CD14-positive monocyte (primary cell): ENCODE data around the gene MXRA7. TPM values are rescaled to one million over a fixed set of nuclear protein-coding genes. Genes with fewer than 3 reads are reported as not detected.
A peak's percentile ranks its signal among the peaks of the same experiment; 100 is the strongest.

Source experiments
- DNase-seq, 3 donors: peaks; one replicate each; pipeline ENCODE4 v3.0.0-alpha.2; 2011 to 2022
- H2AFZ ChIP-seq: 2 replicates; pipeline ENCODE4 v1.6.0; 2012; ENCODE audit warnings: mild to moderate bottlenecking, low read depth, low read length, inconsistent platforms; ENCODE audit not compliant: insufficient read depth, poor library complexity, severe bottlenecking
- H3K27ac ChIP-seq, 2 donors: 1 replicate in 1 of 2; 2 replicates in 1 of 2; pipeline ENCODE4 v1.5.1; 2012 to 2013; ENCODE audit warnings: low read length in 2 of 2, control low read depth in 1 of 2, inconsistent platforms in 1 of 2, low read depth in 1 of 2, mild to moderate bottlenecking in 1 of 2
- H3K27me3 ChIP-seq, 2 donors: one replicate each; pipeline versions ENCODE4 v1.6.0 to v1.6.1; 2011 to 2013; ENCODE audit warnings: low read length in 2 of 2; ENCODE audit not compliant: control insufficient read depth in 2 of 2, insufficient read depth in 2 of 2
- H3K36me3 ChIP-seq, 2 donors: replicated peaks in 1 of 2; 1 replicate in 1 of 2; 2 replicates in 1 of 2; pipeline versions ENCODE4 v1.5.1 to v1.6.1; 2012 to 2013; ENCODE audit warnings: low read length in 2 of 2, control low read depth in 1 of 2, inconsistent platforms in 1 of 2, mild to moderate bottlenecking in 1 of 2; ENCODE audit not compliant: insufficient read depth in 2 of 2, control insufficient read depth in 1 of 2
- H3K4me1 ChIP-seq, 2 donors: 1 replicate in 1 of 2; 2 replicates in 1 of 2; pipeline versions ENCODE4 v1.5.1 to v1.6.1; 2012 to 2013; ENCODE audit warnings: low read length in 2 of 2, control low read depth in 1 of 2, inconsistent platforms in 1 of 2, mild to moderate bottlenecking in 1 of 2, moderate library complexity in 1 of 2; ENCODE audit not compliant: insufficient read depth in 2 of 2, control insufficient read depth in 1 of 2
- H3K4me2 ChIP-seq: replicated peaks from 2 replicates; pipeline ENCODE3; 2012; ENCODE audit warnings: low read length, moderate library complexity, mild to moderate bottlenecking; ENCODE audit not compliant: poor library complexity, severe bottlenecking; ENCODE audit errors: extremely low read depth
- H3K4me3 ChIP-seq, 3 experiments: fragments of 200-600 bp in 1 of 3; sonication (generic) in 1 of 3; replicated peaks in 1 of 3; 1 replicate in 2 of 3; 2 replicates in 1 of 3; pipeline ENCODE4 v1.5.1; 2011 to 2013; ENCODE audit warnings: low read length in 3 of 3, mild to moderate bottlenecking in 3 of 3, control low read depth in 2 of 3, low read depth in 2 of 3, inconsistent platforms in 1 of 3, moderate library complexity in 1 of 3
- H3K79me2 ChIP-seq: 2 replicates; pipeline ENCODE4 v1.6.0; 2012; ENCODE audit warnings: mild to moderate bottlenecking, control low read depth, inconsistent platforms, low read length, moderate library complexity; ENCODE audit not compliant: insufficient read depth
- H3K9ac ChIP-seq: 2 replicates; pipeline ENCODE4 v1.6.0; 2017; ENCODE audit warnings: low read length, mild to moderate bottlenecking; ENCODE audit not compliant: insufficient read depth, poor library complexity, severe bottlenecking
- H3K9me3 ChIP-seq, 2 donors: replicated peaks in 1 of 2; 1 replicate in 1 of 2; 2 replicates in 1 of 2; pipeline versions ENCODE4 v1.5.1 to v1.6.1; 2012 to 2013; ENCODE audit warnings: low read length in 2 of 2, control low read depth in 1 of 2; ENCODE audit not compliant: control insufficient read depth in 1 of 2, insufficient read depth in 1 of 2
- H4K20me1 ChIP-seq: 2 replicates; pipeline ENCODE4 v1.6.0; 2012; ENCODE audit warnings: mild to moderate bottlenecking, low read length, control low read depth, moderate library complexity; ENCODE audit not compliant: insufficient read depth
- H3K27ac Mint-ChIP-seq, 7 donors: one replicate each; pipeline ENCODE4 v1.8.0; 2020; ENCODE audit warnings: mild to moderate bottlenecking in 7 of 7, mixed read lengths in 7 of 7, moderate library complexity in 6 of 7, inconsistent platforms in 2 of 7
- H3K27me3 Mint-ChIP-seq, 3 donors: one replicate each; pipeline ENCODE4 v1.8.0; 2021 to 2022; ENCODE audit warnings: low read depth in 3 of 3, mild to moderate bottlenecking in 3 of 3, mixed read lengths in 3 of 3, moderate library complexity in 3 of 3, inconsistent platforms in 1 of 3
- H3K36me3 Mint-ChIP-seq, 2 donors: one replicate each; pipeline ENCODE4 v1.8.0; 2020; ENCODE audit warnings: mixed read lengths in 2 of 2, inconsistent platforms in 1 of 2, mild to moderate bottlenecking in 1 of 2
- H3K4me1 Mint-ChIP-seq: one replicate; pipeline ENCODE4 v1.8.0; 2020; ENCODE audit warnings: mild to moderate bottlenecking, mixed read lengths
- H3K4me3 Mint-ChIP-seq, 2 donors: one replicate each; pipeline ENCODE4 v1.8.0; 2020; ENCODE audit warnings: mild to moderate bottlenecking in 2 of 2, mixed read lengths in 2 of 2, moderate library complexity in 1 of 2
- H3K9me3 Mint-ChIP-seq, 7 donors: one replicate each; pipeline ENCODE4 v1.8.0; 2020 to 2022; ENCODE audit warnings: mixed read lengths in 7 of 7, mild to moderate bottlenecking in 6 of 7, moderate library complexity in 6 of 7, inconsistent platforms in 2 of 7
- WGBS: methylation state at CpG from one replicate; pipeline ENCODE4 v1.1.5; 2013; ENCODE audit warnings: missing lambda C conversion rate; ENCODE audit not compliant: insufficient coverage; 5-methylcytosine and 5-hydroxymethylcytosine counted together
- intact Hi-C, 2 donors: fragments of 100-400 bp; cut with micrococcal nuclease; formaldehyde crosslinking; loops; one replicate each; pipeline versions ENCODE4 v1.15.0 to v1.15.1; 2023
- polyA plus RNA-seq, 3 donors: library from polyadenylated mRNA; depleted of rRNA in 1 of 3; unstranded in 2 of 3; stranded (reverse) in 1 of 3; fragments of 300-500 nt in 2 of 3; fragments of >200 nt in 1 of 3; fragmentation: Illumina TruSeq in 2 of 3; gene quantifications; 1 replicate in 2 of 3; 2 replicates in 1 of 3; pipeline ENCODE4 v1.2.3, GENCODE V29; 2012 to 2021
- TF ChIP-seq, protein P1 (sequence below): fragments of 200-600 bp; IDR thresholded peaks from one replicate; pipeline ENCODE4 v1.8.0; 2022; ENCODE audit warnings: antibody characterized with exemption, mild to moderate bottlenecking

Gene MXRA7
- polyA plus RNA-seq, 3 donors: 0.13 to 0.81 (median 0.30) TPM

DNA sequence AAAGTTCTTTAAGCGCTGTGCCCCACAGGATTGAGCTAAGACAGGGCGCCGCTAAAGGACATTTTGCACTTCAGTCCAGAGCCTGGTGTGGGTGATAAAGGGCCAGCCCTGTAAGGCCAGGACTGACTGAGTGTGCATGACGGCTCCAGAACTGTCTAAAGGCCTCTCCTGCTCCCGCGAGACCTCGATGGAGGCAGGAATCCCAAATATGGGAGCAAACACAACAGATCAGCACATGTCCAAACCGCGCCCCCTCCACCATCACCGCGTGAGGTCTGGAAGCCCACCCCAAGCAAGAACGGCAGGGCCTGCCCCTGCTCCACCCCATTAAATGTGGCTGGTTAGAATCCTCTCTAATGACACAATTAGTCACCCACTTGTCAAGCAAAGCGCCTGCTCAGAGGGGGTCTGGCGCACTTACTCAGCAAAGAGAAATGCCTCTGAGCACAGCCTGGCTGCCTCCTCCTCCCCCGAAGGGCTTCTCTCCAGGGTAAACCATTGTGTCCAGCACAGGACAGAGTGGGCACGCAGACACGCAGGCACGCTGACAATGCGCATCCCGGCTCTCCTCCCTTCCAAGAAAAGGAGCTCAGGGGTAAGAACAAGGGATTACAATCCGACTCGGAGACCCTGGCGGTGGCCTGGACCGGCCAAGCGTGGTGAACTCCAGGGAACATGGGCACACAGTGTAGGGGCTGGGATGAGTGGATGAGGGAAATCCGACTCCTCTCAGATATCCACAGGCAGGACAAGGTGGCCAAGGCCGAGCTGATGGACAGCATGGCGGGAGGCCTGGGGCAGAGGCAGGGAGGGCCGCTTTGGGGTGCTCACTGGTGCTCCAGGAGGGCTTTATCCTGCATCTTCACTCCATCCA is 1.5 kb downstream of the MXRA7 start:
- no peak for DNase-seq
- Histone ChIP-seq H3K27me3 (peaks cover 8 to 17% of the 10 kb centered on the region in 2 donors), H3K27ac (no peak overlapping the region), H3K9ac (no peak overlapping the region), H3K4me2 (no peak overlapping the region), H4K20me1 (peaks cover 17% of the 10 kb centered on the region), H2AFZ (no peak overlapping the region), H3K4me1 (peaks cover 13 to 14% of the 10 kb centered on the region in 2 donors), H3K36me3 (peaks cover 15 to 19% of the 10 kb centered on the region in 2 donors), H3K9me3 (no peaks in the 10 kb centered on the region), H3K4me3 (no peak overlapping the region), H3K79me2 (no peaks in the 10 kb centered on the region)
- TF ChIP-seq, protein P1, sequence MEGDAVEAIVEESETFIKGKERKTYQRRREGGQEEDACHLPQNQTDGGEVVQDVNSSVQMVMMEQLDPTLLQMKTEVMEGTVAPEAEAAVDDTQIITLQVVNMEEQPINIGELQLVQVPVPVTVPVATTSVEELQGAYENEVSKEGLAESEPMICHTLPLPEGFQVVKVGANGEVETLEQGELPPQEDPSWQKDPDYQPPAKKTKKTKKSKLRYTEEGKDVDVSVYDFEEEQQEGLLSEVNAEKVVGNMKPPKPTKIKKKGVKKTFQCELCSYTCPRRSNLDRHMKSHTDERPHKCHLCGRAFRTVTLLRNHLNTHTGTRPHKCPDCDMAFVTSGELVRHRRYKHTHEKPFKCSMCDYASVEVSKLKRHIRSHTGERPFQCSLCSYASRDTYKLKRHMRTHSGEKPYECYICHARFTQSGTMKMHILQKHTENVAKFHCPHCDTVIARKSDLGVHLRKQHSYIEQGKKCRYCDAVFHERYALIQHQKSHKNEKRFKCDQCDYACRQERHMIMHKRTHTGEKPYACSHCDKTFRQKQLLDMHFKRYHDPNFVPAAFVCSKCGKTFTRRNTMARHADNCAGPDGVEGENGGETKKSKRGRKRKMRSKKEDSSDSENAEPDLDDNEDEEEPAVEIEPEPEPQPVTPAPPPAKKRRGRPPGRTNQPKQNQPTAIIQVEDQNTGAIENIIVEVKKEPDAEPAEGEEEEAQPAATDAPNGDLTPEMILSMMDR: no peak
- Mint-ChIP-seq H3K27me3 (peaks cover 25 to 33% (median 26%) of the 10 kb centered on the region in 3 donors), H3K36me3 (peaks cover 25 to 29% of the 10 kb centered on the region in 2 donors), H3K27ac (peak overlapping the region in 2 of 7 donors; percentile 6 to 50), H3K4me1 (peaks cover 14% of the 10 kb centered on the region), H3K4me3 (peak overlapping the region; percentile 67 to 78), H3K9me3 (peaks cover 0 to 8% (median 2%) of the 10 kb centered on the region in 7 donors)
- WGBS: 90% methylated on average over 15 of the region's 29 CpGs
- intact Hi-C loops: loop anchor here in 1 of 2 donors (10.0 kb wide), 1 partner anchor 185 kb away; no protein-coding TSS in a partner anchor

DNA sequence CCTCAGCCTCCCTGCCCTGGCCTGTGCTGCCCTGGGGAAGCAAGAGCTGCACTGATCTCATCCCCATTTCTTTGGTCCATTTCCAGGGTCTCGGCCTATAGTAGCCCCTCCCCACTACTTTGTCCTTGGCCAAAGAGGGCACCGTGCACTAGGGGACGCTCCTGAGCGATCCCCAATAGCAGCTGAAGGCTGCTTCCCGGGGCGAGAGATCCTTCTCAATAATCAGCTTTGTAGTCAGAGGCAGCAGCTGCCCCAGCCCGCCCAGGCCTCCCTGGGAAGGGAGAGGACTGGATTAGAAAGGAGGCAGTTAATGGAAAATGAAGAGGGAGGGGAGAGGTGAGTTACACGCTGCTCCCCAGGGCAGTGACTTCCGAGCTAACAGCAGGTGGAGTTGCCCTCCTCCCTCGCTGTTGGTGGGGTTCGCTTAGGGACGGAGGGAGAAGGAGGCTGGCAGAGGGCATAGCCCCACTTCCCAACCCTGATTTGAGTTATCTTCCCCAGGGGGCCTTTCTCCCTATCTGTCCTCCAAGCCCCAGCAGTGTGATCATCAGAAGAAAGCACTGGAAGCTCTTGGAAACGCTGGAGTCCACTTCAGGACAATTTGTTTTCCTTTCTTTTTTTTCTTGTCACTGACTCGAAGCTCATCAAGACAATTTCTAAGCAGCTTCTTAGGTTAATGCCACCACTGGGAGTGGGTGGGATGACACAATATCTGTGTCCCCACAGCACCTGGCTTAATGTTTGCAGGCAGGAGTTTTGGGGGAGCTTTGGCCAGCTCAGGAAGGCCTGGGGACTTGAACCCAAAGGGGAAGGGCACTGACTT is 2.6 kb downstream of the MXRA7 start:
- peaks cover 13 to 14% of the 10 kb centered on the region in 2 donors for H3K4me1 ChIP-seq
- H2AFZ ChIP-seq: no peak overlapping the region
- TF ChIP-seq, protein P1: no peak
- H4K20me1 ChIP-seq: peaks cover 8% of the 10 kb centered on the region
- H3K27me3 ChIP-seq: peaks cover 8 to 17% of the 10 kb centered on the region in 2 donors
- no peak overlapping the region for H3K4me3 Mint-ChIP-seq
- H3K4me2 ChIP-seq: no peak overlapping the region
- H3K27ac ChIP-seq: no peak overlapping the region
- intact Hi-C loops: loop anchor here in 1 of 2 donors (10.0 kb wide), 1 partner anchor 183 kb away; no protein-coding TSS in a partner anchor
- H3K79me2 ChIP-seq: no peaks in the 10 kb centered on the region
- H3K9me3 Mint-ChIP-seq: peaks cover 0 to 8% (median 2%) of the 10 kb centered on the region in 7 donors
- H3K27me3 Mint-ChIP-seq: peaks cover 25 to 33% (median 30%) of the 10 kb centered on the region in 3 donors
- H3K27ac Mint-ChIP-seq: peak overlapping the region in 1 of 7 donors; percentile 35
- peaks cover 14% of the 10 kb centered on the region for H3K4me1 Mint-ChIP-seq
- H3K36me3 Mint-ChIP-seq: peaks cover 14 to 18% of the 10 kb centered on the region in 2 donors
- no peaks in the 10 kb centered on the region for H3K9me3 ChIP-seq
- H3K9ac ChIP-seq: no peak overlapping the region
- H3K4me3 ChIP-seq: no peak overlapping the region
- no peak for DNase-seq
- peaks cover 5 to 7% of the 10 kb centered on the region in 2 donors for H3K36me3 ChIP-seq
- 95% methylated on average over 6 of the region's 14 CpGs for WGBS
